Neuron (in vitro differentiated cells): ENCODE results near the gene PLXNA4.

ENCODE experiments used
- H2AFZ ChIP-seq: one replicate; pipeline ENCODE4 v1.6.1; 2013; ENCODE audit warnings: low read depth, mild to moderate bottlenecking, inconsistent platforms, low read length, moderate library complexity
- H3K27me3 ChIP-seq: one replicate; pipeline ENCODE4 v1.6.1; 2013; ENCODE audit warnings: low read length; ENCODE audit not compliant: insufficient read depth
- H3K36me3 ChIP-seq: one replicate; pipeline ENCODE4 v1.6.1; 2013; ENCODE audit warnings: low read length; ENCODE audit not compliant: insufficient read depth
- H3K4me1 ChIP-seq: one replicate; pipeline ENCODE4 v1.6.1; 2013; ENCODE audit warnings: low read length; ENCODE audit not compliant: insufficient read depth
- H3K4me3 ChIP-seq: 2 replicates; pipeline ENCODE4 v1.5.1; 2013; ENCODE audit warnings: mild to moderate bottlenecking, low read length, moderate library complexity
- H3K9me3 ChIP-seq: one replicate; pipeline ENCODE4 v1.6.1; 2013; ENCODE audit warnings: low read length

Gene PLXNA4

DNA sequence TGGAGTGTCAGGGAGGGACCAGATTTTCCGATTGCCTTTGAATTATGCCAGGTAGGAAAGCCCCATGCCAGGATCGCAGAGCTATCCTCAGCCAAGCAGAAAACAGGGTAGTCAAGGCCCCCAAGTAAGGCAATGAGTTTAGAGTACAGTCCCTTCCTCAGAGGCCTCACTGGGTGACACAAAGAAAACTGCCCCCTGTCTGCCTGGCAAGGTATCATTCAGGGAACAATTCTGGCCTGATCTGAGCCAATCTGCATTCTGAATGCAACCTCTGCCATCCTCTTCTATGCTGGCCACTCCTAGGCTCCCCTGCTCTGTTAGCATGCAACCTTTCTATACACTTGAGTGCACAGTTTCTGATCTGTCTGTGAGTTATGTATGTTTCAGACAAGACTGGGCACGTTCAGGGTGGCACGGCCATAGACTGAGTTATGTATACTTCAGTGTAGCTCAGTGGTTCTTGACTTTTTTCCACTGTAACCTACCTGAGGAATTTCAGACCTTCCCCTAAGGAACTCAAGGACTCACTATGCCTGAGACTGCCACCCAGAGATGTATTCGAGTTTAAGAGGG is 336.8 kb downstream of the PLXNA4 start:
- Histone ChIP-seq H3K9me3 (no peaks in the 10 kb centered on the region), H3K27me3 (no peaks in the 10 kb centered on the region), H3K36me3 (no peaks in the 10 kb centered on the region), H3K4me3 (no peak overlapping the region), H3K4me1 (no peaks in the 10 kb centered on the region), H2AFZ (no peak overlapping the region)

DNA sequence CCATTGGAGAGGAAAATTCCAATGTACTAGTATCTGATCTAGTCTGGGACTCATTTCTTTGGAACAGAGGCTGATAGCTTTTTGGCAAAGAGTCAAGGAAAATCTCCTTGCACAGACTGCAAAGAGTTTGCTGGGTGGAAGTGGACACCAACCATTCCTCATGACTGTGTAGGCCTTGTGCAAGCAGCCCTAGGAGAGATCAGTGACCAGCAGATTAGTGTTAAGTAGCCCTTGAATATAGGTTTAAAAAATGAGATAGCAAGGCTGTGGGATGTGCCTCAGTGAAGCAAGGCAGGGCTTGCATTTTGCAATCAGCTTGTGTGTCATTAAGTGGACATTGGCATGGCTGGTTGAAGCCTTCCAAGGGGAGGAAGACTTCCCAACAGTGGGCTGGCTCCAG is 341.6 kb downstream of the PLXNA4 start:
- Histone ChIP-seq H2AFZ (no peak overlapping the region), H3K4me3 (no peak overlapping the region), H3K36me3 (no peaks in the 10 kb centered on the region), H3K9me3 (no peaks in the 10 kb centered on the region), H3K27me3 (no peaks in the 10 kb centered on the region), H3K4me1 (no peaks in the 10 kb centered on the region)

DNA sequence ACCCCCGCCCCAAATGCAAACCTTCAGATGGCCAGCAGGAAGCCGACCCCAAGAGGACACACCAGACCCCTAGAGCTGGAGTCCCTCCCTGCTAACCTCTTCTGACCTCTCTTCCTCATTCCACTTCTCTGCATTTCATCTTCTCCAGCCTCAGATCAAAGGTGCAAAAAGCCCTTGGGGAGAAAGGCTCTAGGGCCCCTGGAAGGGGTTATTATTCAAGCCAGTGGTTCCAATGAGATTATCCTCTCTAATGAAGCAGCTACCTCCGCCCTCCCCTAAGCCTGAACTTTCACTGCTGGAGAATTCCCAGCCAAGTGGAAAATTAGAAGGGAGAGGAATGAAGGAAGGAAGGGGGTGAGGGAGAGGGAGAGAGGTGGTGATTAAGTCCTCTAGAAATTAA is 343.9 kb downstream of the PLXNA4 start:
- no peaks in the 10 kb centered on the region for H3K27me3 ChIP-seq

DNA sequence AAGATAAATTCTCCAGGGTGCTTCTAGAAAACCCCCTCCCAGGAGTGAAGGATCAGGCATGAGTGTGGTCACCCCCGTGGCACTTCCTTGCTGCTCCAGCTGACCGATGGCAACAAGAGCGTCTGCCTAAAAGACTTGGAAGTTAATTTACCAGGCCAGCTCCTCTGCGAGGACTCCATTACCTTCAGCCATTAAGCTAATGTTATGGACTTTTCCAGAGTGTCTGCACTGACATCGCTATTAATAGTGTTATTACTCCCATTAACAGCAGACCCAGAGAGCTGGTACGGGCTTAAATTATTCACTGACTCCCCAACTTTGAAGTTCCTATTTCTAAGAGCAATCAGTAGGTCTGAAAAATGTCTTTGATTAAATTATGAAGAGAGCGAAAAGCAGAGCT is 345.8 kb downstream of the PLXNA4 start:
- no peaks in the 10 kb centered on the region for H3K4me1 ChIP-seq
- H3K4me3 ChIP-seq, result no peak overlapping the region
- no peak overlapping the region for H2AFZ ChIP-seq
- no peaks in the 10 kb centered on the region for H3K36me3 ChIP-seq
- H3K9me3 ChIP-seq, result no peaks in the 10 kb centered on the region
- no peaks in the 10 kb centered on the region for H3K27me3 ChIP-seq

More for the DNA sequence above, 343.9 kb downstream of the PLXNA4 start:
- Histone ChIP-seq H3K36me3 (no peaks in the 10 kb centered on the region), H3K4me3 (no peak overlapping the region), H2AFZ (no peak overlapping the region), H3K9me3 (no peaks in the 10 kb centered on the region), H3K4me1 (no peaks in the 10 kb centered on the region)

DNA sequence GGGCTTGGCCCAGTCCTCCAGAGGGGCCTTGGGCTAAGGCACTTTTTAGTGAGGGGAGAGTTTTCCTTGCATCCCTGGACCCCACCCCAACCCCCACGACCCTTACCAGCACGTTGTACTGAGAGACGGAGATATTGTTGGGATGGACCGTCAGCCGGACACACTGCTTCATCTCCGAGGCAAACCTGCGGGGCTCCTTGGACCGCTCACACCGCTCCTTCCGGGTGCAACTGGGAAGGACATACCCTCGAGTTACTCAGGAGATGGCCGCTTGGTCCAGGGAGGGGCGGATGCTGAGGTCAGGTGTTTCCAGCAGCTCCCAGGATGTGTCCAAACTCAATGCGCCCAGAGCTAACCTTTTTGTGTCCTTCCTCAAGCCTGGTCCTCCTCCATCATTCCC is 348.0 kb downstream of the PLXNA4 start:
- Histone ChIP-seq H3K36me3 (no peaks in the 10 kb centered on the region), H3K27me3 (no peaks in the 10 kb centered on the region), H2AFZ (no peak overlapping the region), H3K9me3 (no peaks in the 10 kb centered on the region), H3K4me1 (no peaks in the 10 kb centered on the region), H3K4me3 (no peak overlapping the region)

DNA sequence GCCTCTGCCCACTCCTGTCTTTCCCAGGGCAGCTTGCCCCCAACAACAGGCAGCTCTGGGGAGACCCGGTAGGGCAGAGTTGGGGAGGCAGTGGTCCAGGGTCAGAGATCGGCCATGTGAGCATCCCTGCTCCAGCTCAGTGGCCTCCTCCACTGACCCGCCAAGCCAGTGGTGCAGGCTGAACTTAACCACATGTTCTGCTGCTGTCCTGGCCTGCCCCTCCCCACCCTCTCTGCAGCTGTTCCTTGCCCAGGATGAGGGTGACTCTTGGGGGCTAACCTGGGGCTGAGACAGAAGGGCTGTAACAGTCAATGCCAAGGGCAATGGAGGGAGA is 349.3 kb downstream of the PLXNA4 start:
- Histone ChIP-seq H3K4me1 (no peaks in the 10 kb centered on the region), H3K4me3 (no peak overlapping the region), H3K36me3 (no peaks in the 10 kb centered on the region), H3K27me3 (no peaks in the 10 kb centered on the region), H3K9me3 (no peaks in the 10 kb centered on the region), H2AFZ (no peak overlapping the region)

DNA sequence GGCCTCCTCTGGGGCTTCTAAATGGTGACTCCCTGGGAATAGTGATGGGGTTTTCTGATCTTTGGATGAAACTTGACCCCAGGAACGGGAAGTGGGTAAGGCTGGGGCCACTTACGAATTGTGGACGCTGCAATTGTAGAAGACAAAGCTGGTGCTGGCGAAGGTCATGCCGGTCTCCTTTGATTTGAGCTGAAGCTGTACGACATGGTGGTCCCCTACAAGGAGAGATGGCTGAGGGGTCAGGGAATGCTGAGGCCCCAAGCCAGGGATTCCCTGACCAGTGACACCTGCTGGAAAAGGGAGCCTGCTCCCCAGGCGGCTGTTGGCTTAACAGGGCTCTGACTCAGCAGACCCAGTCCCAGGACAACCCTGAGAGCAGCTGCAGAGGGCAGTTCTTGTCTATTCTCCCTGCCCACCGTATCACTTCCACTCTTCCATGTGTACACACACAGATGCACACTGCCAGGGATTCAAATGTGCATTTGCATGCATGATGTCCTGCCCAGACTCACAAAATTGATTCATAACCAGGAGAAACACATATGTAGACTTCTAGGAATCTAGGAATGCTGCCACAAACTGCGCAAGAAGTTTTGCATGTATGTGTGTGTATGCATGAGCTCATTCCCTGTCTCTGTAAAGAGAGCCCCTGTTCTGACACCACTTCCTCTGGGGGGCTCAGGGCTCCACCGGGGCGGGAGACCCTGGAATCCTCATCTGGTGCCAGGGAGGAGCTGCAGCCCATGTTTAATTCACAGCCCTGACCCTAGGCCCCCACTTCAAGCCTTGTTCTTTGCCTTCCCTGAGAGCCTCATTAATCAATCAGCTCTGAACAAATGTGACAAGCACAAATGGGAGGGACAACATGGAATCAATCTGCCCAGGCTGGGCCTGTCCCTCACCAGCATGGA is 350.0 kb downstream of the PLXNA4 start:
- Histone ChIP-seq H2AFZ (no peak overlapping the region), H3K36me3 (no peaks in the 10 kb centered on the region), H3K27me3 (no peaks in the 10 kb centered on the region), H3K4me3 (no peak overlapping the region), H3K4me1 (no peaks in the 10 kb centered on the region), H3K9me3 (no peaks in the 10 kb centered on the region)

DNA sequence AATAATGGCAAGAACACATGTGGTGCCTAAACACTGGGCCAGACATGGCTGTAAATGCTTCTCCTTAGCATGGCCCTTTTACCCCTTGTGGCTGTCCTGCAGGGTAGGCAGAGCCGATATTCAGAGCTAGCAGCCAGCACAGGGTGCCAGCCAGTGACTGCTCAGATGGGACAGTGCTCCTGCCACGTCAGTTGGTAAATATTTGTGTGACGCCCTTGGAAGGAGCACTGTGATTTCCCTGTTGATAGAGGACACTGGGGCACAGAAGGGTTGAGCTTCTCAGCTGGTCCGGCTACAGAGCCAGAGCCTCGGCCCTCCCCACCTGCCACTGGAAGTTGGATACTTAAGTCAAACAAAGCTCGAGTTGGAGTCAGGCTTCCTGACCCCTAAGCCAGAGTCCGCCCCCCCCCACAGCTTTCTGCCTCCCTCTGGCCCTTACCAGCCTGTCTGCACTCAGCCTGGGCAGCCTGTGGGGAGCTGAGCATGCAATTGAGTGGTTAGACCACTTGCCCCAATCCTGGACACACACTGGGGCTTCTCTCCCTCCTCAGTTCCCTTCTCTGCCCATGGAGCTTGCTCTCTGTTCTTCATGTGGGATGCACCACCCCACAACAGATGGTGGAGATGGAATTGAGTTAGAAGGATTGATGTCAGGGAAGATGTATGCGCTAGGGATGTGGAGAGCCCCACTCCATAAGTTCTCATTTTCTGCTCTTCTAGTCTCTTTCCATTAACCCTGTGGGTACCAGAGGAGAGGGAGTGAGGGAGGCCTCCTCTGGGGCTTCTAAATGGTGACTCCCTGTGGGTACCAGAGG is 350.8 kb downstream of the PLXNA4 start:
- no peaks in the 10 kb centered on the region for H3K9me3 ChIP-seq
- no peaks in the 10 kb centered on the region for H3K27me3 ChIP-seq
- H3K36me3 ChIP-seq, result no peaks in the 10 kb centered on the region
- no peaks in the 10 kb centered on the region for H3K4me1 ChIP-seq
- no peak overlapping the region for H3K4me3 ChIP-seq
- no peak overlapping the region for H2AFZ ChIP-seq

DNA sequence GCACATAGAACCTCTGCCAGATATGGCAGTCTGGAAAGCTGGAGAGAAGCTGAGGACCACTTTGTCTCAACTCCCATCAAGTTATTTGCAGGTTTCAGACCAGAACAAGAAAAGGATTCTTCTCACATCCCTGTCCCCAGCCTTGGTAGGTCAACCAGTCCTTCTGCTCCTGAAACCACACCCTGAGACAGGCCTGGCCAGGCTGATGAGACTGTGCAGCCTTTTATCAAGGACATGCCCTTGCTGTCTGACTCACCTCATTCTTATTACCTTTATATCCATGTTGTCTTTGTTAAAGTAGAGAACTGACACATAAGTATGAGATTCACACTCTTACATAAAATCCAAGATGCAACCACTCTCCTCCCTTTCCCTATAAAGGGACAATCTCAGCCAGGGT is 354.9 kb downstream of the PLXNA4 start:
- Histone ChIP-seq H3K36me3 (no peaks in the 10 kb centered on the region), H3K27me3 (no peaks in the 10 kb centered on the region), H3K4me1 (no peaks in the 10 kb centered on the region), H2AFZ (no peak overlapping the region), H3K4me3 (no peak overlapping the region), H3K9me3 (no peaks in the 10 kb centered on the region)

DNA sequence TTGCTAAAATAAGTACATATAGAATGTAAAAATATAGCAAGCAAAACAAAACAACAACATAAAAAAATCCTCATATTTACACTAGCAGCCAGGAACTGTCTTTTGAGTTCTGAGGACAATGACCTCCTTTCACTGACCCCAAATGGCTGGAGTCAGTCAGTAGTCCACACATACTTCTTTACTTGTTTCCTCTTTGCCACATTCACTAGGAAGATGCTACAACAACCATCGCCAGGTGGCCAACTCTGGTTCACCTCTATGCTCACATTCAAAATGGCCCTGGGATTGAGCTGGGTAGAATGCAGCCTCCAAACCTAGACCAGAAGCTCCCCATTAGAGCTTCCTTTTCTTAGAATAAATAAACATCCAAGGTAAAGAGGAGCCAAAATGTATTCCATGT is 356.2 kb downstream of the PLXNA4 start:
- Histone ChIP-seq H3K4me3 (no peak overlapping the region), H2AFZ (no peak overlapping the region), H3K27me3 (no peaks in the 10 kb centered on the region), H3K36me3 (no peaks in the 10 kb centered on the region), H3K9me3 (no peaks in the 10 kb centered on the region), H3K4me1 (no peaks in the 10 kb centered on the region)

DNA sequence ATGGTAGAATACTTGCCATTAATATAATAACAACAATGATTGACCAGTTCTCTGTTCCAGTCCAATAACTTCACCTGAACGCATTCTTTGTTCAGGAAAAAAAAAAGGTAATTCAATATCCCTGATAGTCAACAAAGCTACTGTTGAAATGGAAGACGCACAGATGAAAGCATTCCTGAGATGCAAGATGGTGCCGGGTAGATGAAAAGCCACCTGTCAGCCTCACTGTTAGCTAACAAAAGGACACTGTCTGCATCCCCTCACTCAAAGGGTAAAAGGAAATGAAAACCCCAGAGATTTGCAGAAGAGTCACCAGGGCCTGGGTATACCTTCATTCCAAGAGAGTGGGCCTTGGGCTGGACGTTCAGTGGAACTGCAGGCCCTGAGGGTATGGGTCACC is 357.4 kb downstream of the PLXNA4 start:
- H3K27me3 ChIP-seq, result no peaks in the 10 kb centered on the region
- H2AFZ ChIP-seq, result no peak overlapping the region
- H3K9me3 ChIP-seq, result no peaks in the 10 kb centered on the region
- H3K36me3 ChIP-seq, result no peaks in the 10 kb centered on the region
- H3K4me3 ChIP-seq, result no peak overlapping the region
- no peaks in the 10 kb centered on the region for H3K4me1 ChIP-seq

DNA sequence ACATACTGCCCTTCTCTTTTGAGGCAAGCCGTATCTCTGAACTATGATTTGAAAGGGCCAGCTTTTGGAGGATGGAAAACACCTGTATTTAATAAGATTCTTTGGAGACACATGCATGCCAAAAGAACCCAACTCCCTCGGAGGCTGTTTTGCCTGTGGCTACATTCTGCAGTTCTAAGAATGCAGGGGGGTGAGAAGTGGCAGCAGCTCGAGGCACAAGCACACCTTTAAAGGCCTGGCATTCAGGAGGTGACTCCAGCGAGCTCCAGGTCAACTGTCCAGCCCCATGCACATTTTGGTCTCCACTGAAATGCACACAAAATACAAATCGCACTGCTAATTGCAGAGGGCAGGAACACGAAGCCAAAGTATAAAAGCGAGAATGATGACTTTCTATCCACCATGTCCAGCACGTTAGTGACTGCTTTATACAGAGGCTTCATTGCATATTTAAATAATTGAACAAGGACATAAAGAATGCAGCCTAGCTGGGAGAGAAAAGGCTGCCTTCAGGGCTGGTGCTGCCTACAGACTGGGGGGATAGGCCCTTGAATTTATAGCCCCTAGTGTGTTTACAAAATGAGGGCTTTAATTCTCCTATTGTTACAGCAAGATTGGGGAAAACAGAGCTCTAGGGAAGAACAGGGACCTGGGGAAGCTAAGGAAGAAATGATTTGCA is 359.3 kb downstream of the PLXNA4 start:
- Histone ChIP-seq H2AFZ (no peak overlapping the region), H3K4me1 (no peaks in the 10 kb centered on the region), H3K9me3 (no peaks in the 10 kb centered on the region), H3K36me3 (no peaks in the 10 kb centered on the region), H3K27me3 (no peaks in the 10 kb centered on the region), H3K4me3 (no peak overlapping the region)

DNA sequence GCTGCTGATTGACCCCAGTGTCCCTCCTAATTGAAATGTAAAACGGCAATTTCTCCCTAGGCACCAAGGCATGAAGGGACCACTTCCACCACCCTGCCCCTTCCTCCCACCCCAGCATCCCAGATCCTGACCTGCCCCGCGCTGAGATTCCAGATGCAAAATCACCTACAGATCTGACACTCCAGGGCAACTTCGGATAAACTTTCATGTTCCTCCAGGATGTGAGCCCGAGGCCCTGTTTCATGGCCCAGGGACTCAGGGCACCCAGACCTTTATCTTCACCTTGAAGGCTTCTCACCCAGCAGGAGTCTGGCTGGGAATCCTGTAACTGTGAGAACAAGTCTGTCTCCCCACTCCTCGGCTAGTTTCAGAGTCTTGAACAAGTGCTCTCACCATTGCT is 361.8 kb downstream of the PLXNA4 start:
- H3K27me3 ChIP-seq, result no peaks in the 10 kb centered on the region
- no peaks in the 10 kb centered on the region for H3K36me3 ChIP-seq
- H2AFZ ChIP-seq, result no peak overlapping the region
- no peak overlapping the region for H3K4me3 ChIP-seq
- H3K4me1 ChIP-seq, result no peaks in the 10 kb centered on the region
- no peaks in the 10 kb centered on the region for H3K9me3 ChIP-seq
